ENCODE measurements around the gene THUMPD3.
A peak's percentile ranks its signal among the peaks of the same experiment; 100 is the strongest.

The THUMPD3 gene

DNA sequence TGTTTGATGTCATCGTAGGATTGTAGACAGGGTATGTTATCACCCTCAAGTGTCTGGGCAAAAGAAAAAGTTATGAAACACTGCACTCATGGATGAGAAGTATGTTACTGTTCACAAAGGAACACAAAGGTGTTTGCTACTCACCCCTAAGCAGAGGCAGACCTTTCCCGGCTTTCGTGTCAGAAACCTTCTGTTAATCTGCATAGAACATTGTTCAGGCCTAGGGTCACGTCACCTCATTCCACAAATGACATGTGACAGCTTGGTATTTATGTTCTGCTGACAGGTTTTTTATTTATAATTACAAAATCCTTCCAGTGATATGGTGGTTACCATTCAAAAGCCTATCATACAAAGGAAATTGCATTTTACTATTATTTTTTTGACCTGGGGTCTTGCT, 16.5 kb downstream of the THUMPD3 start:
- Histone ChIP-seq H2BK12ac (ENCODE audit: low read length) (no peak overlapping the region), H3K36me3 (ENCODE audit: control insufficient read depth in 1 of 2, insufficient read depth in 2 of 2, low read length in 2 of 2) (peaks cover 7 to 15% of the 10 kb centered on the region in 2 experiments), H3K18ac (ENCODE audit: low read length) (no peak overlapping the region), H4K8ac (ENCODE audit: low read depth, low read length) (no peak overlapping the region), H3K79me1 (ENCODE audit: low read length) (no peaks in the 10 kb centered on the region), H2BK120ac (ENCODE audit: insufficient read depth, low read length, poor library complexity) (no peak overlapping the region), H4K91ac (ENCODE audit: low read depth, low read length) (no peak overlapping the region), H2AFZ (ENCODE audit: insufficient read depth, low read length, poor library complexity) (no peak overlapping the region), H3K14ac (ENCODE audit: low read length) (no peak overlapping the region), H3K9ac (ENCODE audit: low read length) (no peak overlapping the region), H2AK5ac (ENCODE audit: low read length) (no peak overlapping the region), H4K12ac (ENCODE audit: low read depth, low read length) (no peak overlapping the region), H2BK5ac (ENCODE audit: low read depth, low read length, poor library complexity) (no peak overlapping the region), H3K9me3 (ENCODE audit: insufficient read depth, low read depth, low read length) (no peaks in the 10 kb centered on the region), H3K4me1 (ENCODE audit: control insufficient read depth in 1 of 2, insufficient read depth in 2 of 2, low read length in 2 of 2) (no peaks in the 10 kb centered on the region), H3K23ac (ENCODE audit: low read length) (no peak overlapping the region), H3K4me2 (ENCODE audit: low read length) (no peak overlapping the region), H3K4me3 (ENCODE audit: low read depth, low read length) (no peak overlapping the region), H3K27ac (ENCODE audit: low read depth, low read length) (no peak overlapping the region), H3K4ac (ENCODE audit: low read depth, low read length) (no peak overlapping the region), H3K79me2 (ENCODE audit: control insufficient read depth, insufficient read depth, low read length, poor library complexity) (no peaks in the 10 kb centered on the region), H3K27me3 (ENCODE audit: insufficient read depth, low read length) (no peaks in the 10 kb centered on the region)
- no CpG with 5 or more reads among the region's 4 CpGs for WGBS (ENCODE audit: extremely low coverage, insufficient coverage, insufficient read length)
- no peak for DNase-seq

- no CpG with 5 or more reads among the region's 3 CpGs for WGBS (ENCODE audit: extremely low coverage, insufficient coverage, insufficient read length)
- no peak overlapping the region for H2BK12ac ChIP-seq (ENCODE audit: low read length)
These were observed 17.2 kb downstream of the THUMPD3 start for GRCh38 chr3:9380014-9380413.

GRCh38 chr3:9384141-9384828, 21.4 kb downstream of the THUMPD3 start:
- H3K4me2 ChIP-seq (ENCODE audit: low read length), result no peak overlapping the region

More at GRCh38 chr3:9380014-9380413, 17.2 kb downstream of the THUMPD3 start:
- no peak overlapping the region for H2BK120ac ChIP-seq (ENCODE audit: insufficient read depth, low read length, poor library complexity)
- H3K79me2 ChIP-seq (ENCODE audit: control insufficient read depth, insufficient read depth, low read length, poor library complexity), result no peaks in the 10 kb centered on the region
- no peak overlapping the region for H4K12ac ChIP-seq (ENCODE audit: low read depth, low read length)
- no peak overlapping the region for H4K91ac ChIP-seq (ENCODE audit: low read depth, low read length)
- no peak overlapping the region for H2AK5ac ChIP-seq (ENCODE audit: low read length)
- H3K27me3 ChIP-seq (ENCODE audit: insufficient read depth, low read length), result no peaks in the 10 kb centered on the region
- H3K4me2 ChIP-seq (ENCODE audit: low read length), result no peak overlapping the region
- H3K4me3 ChIP-seq (ENCODE audit: low read depth, low read length), result no peak overlapping the region
- no peak overlapping the region for H4K8ac ChIP-seq (ENCODE audit: low read depth, low read length)
- H3K79me1 ChIP-seq (ENCODE audit: low read length), result no peaks in the 10 kb centered on the region
- no peak overlapping the region for H3K9ac ChIP-seq (ENCODE audit: low read length)
- no peak overlapping the region for H3K18ac ChIP-seq (ENCODE audit: low read length)
- no peak overlapping the region for H2AFZ ChIP-seq (ENCODE audit: insufficient read depth, low read length, poor library complexity)
- H3K14ac ChIP-seq (ENCODE audit: low read length), result no peak overlapping the region
- no peaks in the 10 kb centered on the region for H3K4me1 ChIP-seq (ENCODE audit: control insufficient read depth in 1 of 2, insufficient read depth in 2 of 2, low read length in 2 of 2)
- no peak overlapping the region for H3K23ac ChIP-seq (ENCODE audit: low read length)
- no peak overlapping the region for H2BK5ac ChIP-seq (ENCODE audit: low read depth, low read length, poor library complexity)
- H3K27ac ChIP-seq (ENCODE audit: low read depth, low read length), result no peak overlapping the region
- no peak overlapping the region for H3K4ac ChIP-seq (ENCODE audit: low read depth, low read length)
- DNase-seq, result no peak
- peaks cover 7 to 17% of the 10 kb centered on the region in 2 experiments for H3K36me3 ChIP-seq (ENCODE audit: control insufficient read depth in 1 of 2, insufficient read depth in 2 of 2, low read length in 2 of 2)
- H3K9me3 ChIP-seq (ENCODE audit: insufficient read depth, low read depth, low read length), result no peaks in the 10 kb centered on the region

GRCh38 chr3:9385187-9386077, 22.6 kb downstream of the THUMPD3 start:
- Histone ChIP-seq H3K27me3 (ENCODE audit: insufficient read depth, low read length) (no peaks in the 10 kb centered on the region), H2BK5ac (ENCODE audit: low read depth, low read length, poor library complexity) (no peak overlapping the region), H3K36me3 (ENCODE audit: control insufficient read depth in 1 of 2, insufficient read depth in 2 of 2, low read length in 2 of 2) (peaks cover 12 to 37% of the 10 kb centered on the region in 2 experiments), H4K91ac (ENCODE audit: low read depth, low read length) (no peak overlapping the region), H3K9ac (ENCODE audit: low read length) (no peak overlapping the region), H3K4me3 (ENCODE audit: low read depth, low read length) (no peak overlapping the region), H2AK5ac (ENCODE audit: low read length) (no peak overlapping the region), H3K14ac (ENCODE audit: low read length) (no peak overlapping the region), H3K4ac (ENCODE audit: low read depth, low read length) (no peak overlapping the region), H4K12ac (ENCODE audit: low read depth, low read length) (no peak overlapping the region), H3K79me1 (ENCODE audit: low read length) (no peaks in the 10 kb centered on the region), H2BK120ac (ENCODE audit: insufficient read depth, low read length, poor library complexity) (no peak overlapping the region), H2BK12ac (ENCODE audit: low read length) (no peak overlapping the region), H3K9me3 (ENCODE audit: insufficient read depth, low read depth, low read length) (no peaks in the 10 kb centered on the region), H3K4me2 (ENCODE audit: low read length) (no peak overlapping the region), H2AFZ (ENCODE audit: insufficient read depth, low read length, poor library complexity) (no peak overlapping the region), H4K8ac (ENCODE audit: low read depth, low read length) (no peak overlapping the region), H3K23ac (ENCODE audit: low read length) (no peak overlapping the region), H3K27ac (ENCODE audit: low read depth, low read length) (peak overlapping the region; percentile 10), H3K4me1 (ENCODE audit: control insufficient read depth in 1 of 2, insufficient read depth in 2 of 2, low read length in 2 of 2) (no peaks in the 10 kb centered on the region), H3K79me2 (ENCODE audit: control insufficient read depth, insufficient read depth, low read length, poor library complexity) (no peaks in the 10 kb centered on the region), H3K18ac (ENCODE audit: low read length) (no peak overlapping the region)
- no CpG with 5 or more reads among the region's 2 CpGs for WGBS (ENCODE audit: extremely low coverage, insufficient coverage, insufficient read length)
- peak; percentile 22 to 76 for DNase-seq

More at GRCh38 chr3:9384141-9384828, 21.4 kb downstream of the THUMPD3 start:
- Histone ChIP-seq H3K14ac (ENCODE audit: low read length) (no peak overlapping the region), H3K36me3 (ENCODE audit: control insufficient read depth in 1 of 2, insufficient read depth in 2 of 2, low read length in 2 of 2) (peaks cover 10 to 32% of the 10 kb centered on the region in 2 experiments), H3K4me3 (ENCODE audit: low read depth, low read length) (no peak overlapping the region), H2BK120ac (ENCODE audit: insufficient read depth, low read length, poor library complexity) (no peak overlapping the region), H3K9me3 (ENCODE audit: insufficient read depth, low read depth, low read length) (no peaks in the 10 kb centered on the region), H4K8ac (ENCODE audit: low read depth, low read length) (peak overlapping the region; percentile 28), H3K23ac (ENCODE audit: low read length) (no peak overlapping the region), H3K4me1 (ENCODE audit: control insufficient read depth in 1 of 2, insufficient read depth in 2 of 2, low read length in 2 of 2) (no peaks in the 10 kb centered on the region), H2BK12ac (ENCODE audit: low read length) (no peak overlapping the region), H3K4ac (ENCODE audit: low read depth, low read length) (no peak overlapping the region), H3K79me2 (ENCODE audit: control insufficient read depth, insufficient read depth, low read length, poor library complexity) (no peaks in the 10 kb centered on the region), H3K27me3 (ENCODE audit: insufficient read depth, low read length) (no peaks in the 10 kb centered on the region), H2AK5ac (ENCODE audit: low read length) (no peak overlapping the region), H4K91ac (ENCODE audit: low read depth, low read length) (no peak overlapping the region), H4K12ac (ENCODE audit: low read depth, low read length) (no peak overlapping the region), H2AFZ (ENCODE audit: insufficient read depth, low read length, poor library complexity) (no peak overlapping the region), H3K79me1 (ENCODE audit: low read length) (no peaks in the 10 kb centered on the region), H3K9ac (ENCODE audit: low read length) (no peak overlapping the region), H3K27ac (ENCODE audit: low read depth, low read length) (no peak overlapping the region), H2BK5ac (ENCODE audit: low read depth, low read length, poor library complexity) (no peak overlapping the region), H3K18ac (ENCODE audit: low read length) (no peak overlapping the region)
- no CpG with 5 or more reads among the region's 13 CpGs for WGBS (ENCODE audit: extremely low coverage, insufficient coverage, insufficient read length)
- DNase-seq, result peak in 1 of 2 donors; percentile 50
